HCT116 (cell line): ENCODE results near the gene RAMP2. TPM values are rescaled to one million over a fixed set of nuclear protein-coding genes. Genes with fewer than 3 reads are reported as not detected.

Experiments
- ATAC-seq: fragments of 200-7000 bp; cut with Tn5 transposase; 2 replicates; pipeline ENCODE4 v1.9.1; 2020; ENCODE audit warnings: mild to moderate bottlenecking, moderate library complexity
- BruUV-seq: library from RNA; stranded (reverse); fragments of 400-500 nt; replicated peaks from 2 replicates; lab custom pipeline; 2021; lab: Mats Ljungman, UMichigan
- CTCF ChIA-PET: fragments of 300-600 bp; sonication (Branson Sonifier 250); formaldehyde crosslinking; loops from one replicate; lab custom pipeline; 2021; ENCODE audit warnings: antibody characterized with exemption; lab: Charles Lee
- POLR2A ChIA-PET: fragments of 300-600, 350-600 bp; sonication (Branson Sonifier 250); formaldehyde crosslinking; loops from one replicate; lab custom pipeline; 2021; ENCODE audit warnings: antibody characterized with exemption; lab: Charles Lee
- RAD21 ChIA-PET, 2 experiments: fragments of 300-600 bp; sonication (Branson Sonifier 250); formaldehyde crosslinking; loops; one replicate each; lab custom pipeline; 2023; ENCODE audit warnings: low total read pairs in 2 of 2; ENCODE audit not compliant: uncharacterized antibody in 2 of 2, unreplicated experiment in 2 of 2, low non-redundant PET in 1 of 2; lab: Charles Lee
- DNase-seq: peaks from one replicate; pipeline ENCODE4 v3.0.0-alpha.2; 2010; ENCODE audit warnings: low read depth, low spot score
- H2AFZ ChIP-seq: fragments of 200-600 bp; shearing (Covaris generic), sonication (generic); 2 replicates; pipeline ENCODE4 v1.6.1; 2017; ENCODE audit warnings: low read depth, mixed run types, mixed read lengths, antibody characterized with exemption, low read length; ENCODE audit not compliant: poor library complexity, severe bottlenecking
- H3K27ac ChIP-seq: 2 replicates; pipeline ENCODE4 v1.5.1; 2012; ENCODE audit warnings: low read depth, low read length
- H3K27me3 ChIP-seq: fragments of 200-600 bp; sonication (generic); 2 replicates; pipeline ENCODE4 v1.6.1; 2016; ENCODE audit warnings: mixed run types, low read length, mixed read lengths; ENCODE audit not compliant: insufficient read depth
- H3K36me3 ChIP-seq, 2 experiments: fragments of 200-500 bp in 1 of 2; fragments of 200-600 bp in 1 of 2; sonication (Bioruptor generic) in 1 of 2; sonication (generic) in 1 of 2; 2 replicates each; pipeline versions ENCODE4 v1.5.1 to v1.6.1; 2014 to 2016; ENCODE audit warnings: low read length in 2 of 2, inconsistent platforms in 1 of 2, mixed read lengths in 1 of 2, mixed run types in 1 of 2; ENCODE audit not compliant: insufficient read depth in 2 of 2, control insufficient read depth in 1 of 2
- H3K4me1 ChIP-seq, 2 experiments: fragments of 200-600 bp in 1 of 2; sonication (generic) in 1 of 2; 2 replicates each; pipeline versions ENCODE4 v1.5.1 to v1.6.1; 2012 to 2017; ENCODE audit warnings: low read length in 2 of 2, inconsistent platforms in 1 of 2, mild to moderate bottlenecking in 1 of 2, mixed read lengths in 1 of 2, mixed run types in 1 of 2, moderate library complexity in 1 of 2; ENCODE audit not compliant: insufficient read depth in 2 of 2, control insufficient read depth in 1 of 2
- H3K4me2 ChIP-seq: fragments of 200-600 bp; sonication (generic); 2 replicates; pipeline ENCODE4 v1.6.1; 2017; ENCODE audit warnings: mixed run types, low read length, mixed read lengths
- H3K4me3 ChIP-seq, 2 experiments: fragments of 200-600 bp in 1 of 2; sonication (generic) in 1 of 2; replicated peaks in 1 of 2; 2 replicates each; pipeline ENCODE4 v1.5.1; 2011 to 2016; ENCODE audit warnings: low read length in 2 of 2, control low read depth in 1 of 2, low read depth in 1 of 2, mild to moderate bottlenecking in 1 of 2, mixed read lengths in 1 of 2, mixed run types in 1 of 2
- H3K79me2 ChIP-seq: fragments of 200-600 bp; sonication (generic); 2 replicates; pipeline ENCODE4 v1.6.1; 2017; ENCODE audit warnings: mild to moderate bottlenecking, mixed run types, low read length, moderate library complexity, mixed read lengths; ENCODE audit not compliant: insufficient read depth
- H3K9ac ChIP-seq: fragments of 200-600 bp; sonication (generic); 2 replicates; pipeline ENCODE4 v1.6.1; 2016; ENCODE audit warnings: low read length, mixed read lengths
- H3K9me2 ChIP-seq: fragments of 200-600 bp; sonication (generic), shearing (Covaris generic); 2 replicates; pipeline ENCODE4 v1.6.1; 2017; ENCODE audit warnings: mixed run types, mild to moderate bottlenecking, moderate library complexity; ENCODE audit not compliant: insufficient read depth
- H3K9me3 ChIP-seq, 2 experiments: fragments of 200-500 bp in 1 of 2; fragments of 200-600 bp in 1 of 2; sonication (Bioruptor generic) in 1 of 2; sonication (generic) in 1 of 2; 2 replicates each; pipeline ENCODE4 v1.6.1; 2014 to 2017; ENCODE audit warnings: low read length in 2 of 2, mixed read lengths in 2 of 2, inconsistent platforms in 1 of 2, low read depth in 1 of 2, mild to moderate bottlenecking in 1 of 2, mixed run types in 1 of 2, moderate library complexity in 1 of 2; ENCODE audit not compliant: control insufficient read depth in 1 of 2, insufficient read depth in 1 of 2
- H4K20me1 ChIP-seq: fragments of 200-600 bp; sonication (generic), shearing (Covaris generic); 2 replicates; pipeline ENCODE4 v1.6.1; 2017; ENCODE audit warnings: mixed run types, mild to moderate bottlenecking, moderate library complexity; ENCODE audit not compliant: insufficient read depth
- EGR1 ChIP-seq: IDR thresholded peaks from 2 replicates; pipeline ENCODE4 v1.6.1; 2012; ENCODE audit warnings: low read depth
- POLR2A ChIP-seq: IDR thresholded peaks from 2 replicates; pipeline ENCODE4 v1.7.0; 2011; ENCODE audit warnings: borderline replicate concordance; ENCODE audit not compliant: insufficient read depth, insufficient read length; ENCODE audit errors: extremely low read depth
- POLR2AphosphoS5 ChIP-seq: IDR thresholded peaks from 2 replicates; pipeline ENCODE4 v1.6.1; 2011; ENCODE audit warnings: mild to moderate bottlenecking, low read depth, low read length, moderate library complexity
- intact Hi-C: fragments of 100-400 bp; cut with micrococcal nuclease; formaldehyde crosslinking; loops from 2 replicates; pipeline ENCODE4 v1.10.0; 2022
- total RNA-seq: library from RNA; stranded (reverse); gene quantifications from one replicate; pipeline ENCODE4 v1.2.1, GENCODE V29; 2021; ENCODE audit not compliant: unreplicated experiment
- TF ChIP-seq, protein P1 (sequence below), 3 experiments: fragments of 200-600 bp in 1 of 3; sonication (generic) in 1 of 3; IDR thresholded peaks in 2 of 3; conservative IDR thresholded peaks in 1 of 3; 2 replicates each; pipeline ENCODE4 v1.5.1; 2012 to 2017; ENCODE audit warnings: low read depth in 2 of 3, low read length in 2 of 3, antibody characterized with exemption in 1 of 3, borderline replicate concordance in 1 of 3, control low read depth in 1 of 3, mild to moderate bottlenecking in 1 of 3, mixed read lengths in 1 of 3, mixed run types in 1 of 3, moderate library complexity in 1 of 3; ENCODE audit not compliant: insufficient read depth in 1 of 3
- TF ChIP-seq, protein P2 (sequence below): IDR thresholded peaks from 2 replicates; pipeline ENCODE4 v1.6.1; 2012

The RAMP2 gene
- total RNA-seq, 1 experiment from 2014 or later = not detected

- POLR2A ChIA-PET = interaction anchor here (0.6 kb wide), 1 partner anchor 136 kb away, joined by 4 read pairs; no protein-coding TSS in a partner anchor
- H2AFZ ChIP-seq = no peak overlapping the region
- H3K79me2 ChIP-seq = peaks cover 23% of the 10 kb centered on the region
- ATAC-seq = no peak
- H3K9me3 ChIP-seq = no peaks in the 10 kb centered on the region
- no peaks in the 10 kb centered on the region for H3K9me2 ChIP-seq
- no peak for DNase-seq
- TF ChIP-seq, protein P1, sequence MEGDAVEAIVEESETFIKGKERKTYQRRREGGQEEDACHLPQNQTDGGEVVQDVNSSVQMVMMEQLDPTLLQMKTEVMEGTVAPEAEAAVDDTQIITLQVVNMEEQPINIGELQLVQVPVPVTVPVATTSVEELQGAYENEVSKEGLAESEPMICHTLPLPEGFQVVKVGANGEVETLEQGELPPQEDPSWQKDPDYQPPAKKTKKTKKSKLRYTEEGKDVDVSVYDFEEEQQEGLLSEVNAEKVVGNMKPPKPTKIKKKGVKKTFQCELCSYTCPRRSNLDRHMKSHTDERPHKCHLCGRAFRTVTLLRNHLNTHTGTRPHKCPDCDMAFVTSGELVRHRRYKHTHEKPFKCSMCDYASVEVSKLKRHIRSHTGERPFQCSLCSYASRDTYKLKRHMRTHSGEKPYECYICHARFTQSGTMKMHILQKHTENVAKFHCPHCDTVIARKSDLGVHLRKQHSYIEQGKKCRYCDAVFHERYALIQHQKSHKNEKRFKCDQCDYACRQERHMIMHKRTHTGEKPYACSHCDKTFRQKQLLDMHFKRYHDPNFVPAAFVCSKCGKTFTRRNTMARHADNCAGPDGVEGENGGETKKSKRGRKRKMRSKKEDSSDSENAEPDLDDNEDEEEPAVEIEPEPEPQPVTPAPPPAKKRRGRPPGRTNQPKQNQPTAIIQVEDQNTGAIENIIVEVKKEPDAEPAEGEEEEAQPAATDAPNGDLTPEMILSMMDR (IDR thresholded peaks at IDR 0.05 in 2 of 3, conservative IDR thresholded peaks at IDR 0.05 in 1 of 3; ENCODE audit: borderline replicate concordance in 1 of 3, insufficient read depth in 1 of 3, low read depth in 2 of 3, low read length in 2 of 3) = peak in 1 of 3 experiments; percentile 25; a peak in 2 of 6 replicates
- TF ChIP-seq POLR2A = no peak
- no peaks in the 10 kb centered on the region for H3K27me3 ChIP-seq
- CTCF ChIA-PET = no interaction called here
- RAD21 ChIA-PET = no interaction called here
- BruUV-seq = TSS peak; percentile 54
- peak overlapping the region; percentile 66 for H3K9ac ChIP-seq
- H3K36me3 ChIP-seq = no peaks in the 10 kb centered on the region
- intact Hi-C loops = no loop called here
- peaks cover 7 to 14% of the 10 kb centered on the region in 2 experiments for H3K4me1 ChIP-seq
- peak overlapping the region; percentile 85 for H3K4me2 ChIP-seq
- peak overlapping the region; percentile 73 to 74 for H3K4me3 ChIP-seq
- H4K20me1 ChIP-seq = no peaks in the 10 kb centered on the region
- peak overlapping the region; percentile 69 for H3K27ac ChIP-seq
Measured at GRCh38 chr17:42743595-42744282, 17.3 kb upstream of the RAMP2 start.

DNA sequence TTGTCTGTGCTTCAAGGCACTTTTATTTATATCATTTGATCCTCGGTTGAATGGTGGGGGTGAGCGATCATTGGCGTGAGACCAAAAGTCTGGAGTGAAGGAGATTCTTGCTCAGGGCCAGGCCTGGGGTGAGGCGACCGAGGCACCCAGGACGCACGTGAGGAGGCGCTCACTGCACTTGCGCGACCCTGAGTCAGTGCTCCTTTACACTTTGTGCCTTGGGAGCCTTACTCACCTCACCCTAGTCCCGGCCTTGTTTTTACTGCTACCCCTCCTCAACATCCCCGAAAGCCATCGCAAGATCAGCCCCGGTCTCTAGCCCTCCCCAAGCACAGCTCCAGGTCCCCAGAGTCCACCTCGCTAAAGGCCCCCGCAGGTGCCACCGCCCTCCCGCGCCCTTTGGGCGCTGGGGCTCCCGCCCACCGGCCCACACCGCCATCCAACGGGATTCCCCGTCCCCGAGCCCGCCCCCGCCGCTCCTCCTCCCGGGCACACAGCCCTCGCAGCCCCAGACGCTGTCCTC lies 16.7 kb upstream of the RAMP2 start:
- Histone ChIP-seq H4K20me1 (no peaks in the 10 kb centered on the region), H2AFZ (no peak overlapping the region)
- DNase-seq = peak; percentile 21
- intact Hi-C loops = no loop called here
- TF ChIP-seq POLR2AphosphoS5 (peak; percentile 15), EGR1 (no peak)
- TF ChIP-seq, protein P2, sequence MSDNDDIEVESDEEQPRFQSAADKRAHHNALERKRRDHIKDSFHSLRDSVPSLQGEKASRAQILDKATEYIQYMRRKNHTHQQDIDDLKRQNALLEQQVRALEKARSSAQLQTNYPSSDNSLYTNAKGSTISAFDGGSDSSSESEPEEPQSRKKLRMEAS = peak; percentile 52
- TF ChIP-seq, protein P1 (IDR thresholded peaks at IDR 0.05 in 2 of 3, conservative IDR thresholded peaks at IDR 0.05 in 1 of 3; ENCODE audit: borderline replicate concordance in 1 of 3, insufficient read depth in 1 of 3, low read depth in 2 of 3, low read length in 2 of 3) = 0 out of 6 replicates have a peak, but pooled peaks of 1 of the 3 experiments have one; percentile 4
- TF ChIP-seq, all 23 proteins: peak for 3
- ATAC-seq = peak; percentile 83
- ChIA-PET RAD21 (no interaction called here), POLR2A (interaction anchor here (0.6 kb wide), 1 partner anchor 137 kb away, joined by 4 read pairs; no protein-coding TSS in a partner anchor), CTCF (no interaction called here)
- H3K9me2 ChIP-seq = no peaks in the 10 kb centered on the region
- peak overlapping the region; percentile 85 for H3K4me2 ChIP-seq
- no peaks in the 10 kb centered on the region for H3K27me3 ChIP-seq
- peak overlapping the region; percentile 69 for H3K27ac ChIP-seq
- H3K36me3 ChIP-seq = no peaks in the 10 kb centered on the region
- H3K79me2 ChIP-seq = peaks cover 23% of the 10 kb centered on the region
- peaks cover 7 to 14% of the 10 kb centered on the region in 2 experiments for H3K4me1 ChIP-seq
- H3K4me3 ChIP-seq = peak overlapping the region; percentile 73 to 74
- BruUV-seq = no TSS peak
- H3K9ac ChIP-seq = peak overlapping the region; percentile 66
- no peaks in the 10 kb centered on the region for H3K9me3 ChIP-seq
